Measurements from ENCODE around the gene CRTC3.

- TF ChIP-seq TAF1 (IDR thresholded peaks at IDR 0.05; ENCODE audit: borderline replicate concordance, insufficient read depth, low read length) (no peak), POLR2AphosphoS5 (IDR thresholded peaks at IDR 0.05; ENCODE audit: low read depth, low read length) (no peak), REST (IDR thresholded peaks at IDR 0.05; ENCODE audit: insufficient read depth in 1 of 2, low read depth in 2 of 2, low read length in 2 of 2) (no peak)
These were observed 47.1 kb downstream of the CRTC3 start for GRCh38 chr15:90576711-90577389.

All from PFSK-1 (cell line).